Right cardiac atrium (tissue), 5 donors: ENCODE results near the gene CPB2. TPM values are rescaled to one million over a fixed set of nuclear protein-coding genes. Genes with fewer than 3 reads are reported as not detected.

ENCODE experiments used
- ATAC-seq, 2 donors: fragments of 200-7000 bp; cut with Tn5 transposase; one replicate each; pipeline versions ENCODE4 v1.8.0 to v1.9.1; 2020; ENCODE audit warnings: moderate library complexity in 2 of 2, mild to moderate bottlenecking in 1 of 2
- DNase-seq, 3 donors: peaks; one replicate each; pipeline ENCODE4 v3.0.0-alpha.2; 2020
- H3K27ac ChIP-seq: one replicate; pipeline ENCODE4 v1.5.1; 2013; ENCODE audit warnings: mild to moderate bottlenecking, low read length, control low read depth, moderate library complexity
- H3K27me3 ChIP-seq: one replicate; pipeline ENCODE4 v1.6.1; 2013; ENCODE audit not compliant: control insufficient read depth, insufficient read depth
- H3K4me1 ChIP-seq: one replicate; pipeline ENCODE4 v1.6.1; 2013; ENCODE audit warnings: low read length; ENCODE audit not compliant: control insufficient read depth, insufficient read depth
- H3K4me3 ChIP-seq: one replicate; pipeline ENCODE4 v1.5.1; 2013; ENCODE audit warnings: low read length, control low read depth
- H3K9me3 ChIP-seq: one replicate; pipeline ENCODE4 v1.6.1; 2013; ENCODE audit warnings: low read length; ENCODE audit not compliant: control insufficient read depth
- WGBS: extraction: QIAGEN DNeasy Blood & Tissue Kit; methylation state at CpG from one replicate; pipeline ENCODE4 v1.1.7; 2013; 5-methylcytosine and 5-hydroxymethylcytosine counted together
- intact Hi-C, 4 donors: fragments of 100-400 bp; cut with DNase I; formaldehyde crosslinking; loops; one replicate each; pipeline versions ENCODE4 v1.11.0 to v1.14.0; 2022 to 2023
- polyA plus RNA-seq: library from polyadenylated mRNA; stranded (reverse); fragments of 200-250 nt; gene quantifications from one replicate; pipeline ENCODE4 v1.2.3, GENCODE V29; 2013
- total RNA-seq, 4 donors: library from RNA; stranded (reverse); fragmentation: NEBNext Ultra II Directional; extraction: Animal tissue kit (Norgen Biotek cat#: 25700); gene quantifications; one replicate each; pipeline ENCODE4 v1.2.1, GENCODE V29; 2021
- donor health status: healthy with polysubstance abuse.
- donor health status: DM: no; HTN: yes; CAD: no.
- donor health status: DM: no; HTN: no; CAD: no.
- donor health status: DM: no; HTN: yes; CAD: no; lungs with severe emphysema.
- donor health status: DM: yes; HTN: yes; CAD: no.

Gene CPB2
- total and polyA plus RNA-seq, 5 donors: not detected

DNA sequence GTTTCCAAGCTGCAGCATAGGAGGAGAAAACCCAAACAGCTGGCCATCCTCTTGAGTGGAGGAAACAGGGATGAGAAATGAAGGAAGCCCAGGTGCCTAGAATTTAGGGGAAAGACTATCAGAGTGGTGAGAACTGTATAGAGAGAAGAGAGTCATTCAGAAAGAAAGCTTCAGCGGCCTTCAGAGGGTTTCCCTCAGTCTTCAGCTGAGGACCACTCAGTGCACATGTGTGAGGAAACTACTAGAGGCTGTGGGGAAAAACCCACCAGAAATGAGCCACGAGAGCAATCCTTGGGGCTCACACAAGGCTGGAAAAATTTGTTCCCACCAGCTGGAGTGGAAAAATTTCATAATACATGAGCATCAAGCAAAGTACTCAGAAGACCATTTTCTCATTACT is 35.2 kb upstream of the CPB2 start:
- ATAC-seq (no peak), DNase-seq (no peak)
- 75% methylated on average over 2 of the region's 2 CpGs for WGBS
- Histone ChIP-seq H3K9me3 (no peaks in the 10 kb centered on the region), H3K4me1 (no peaks in the 10 kb centered on the region), H3K27me3 (no peaks in the 10 kb centered on the region), H3K4me3 (no peak overlapping the region), H3K27ac (no peak overlapping the region)
- intact Hi-C loops: no loop called here

DNA sequence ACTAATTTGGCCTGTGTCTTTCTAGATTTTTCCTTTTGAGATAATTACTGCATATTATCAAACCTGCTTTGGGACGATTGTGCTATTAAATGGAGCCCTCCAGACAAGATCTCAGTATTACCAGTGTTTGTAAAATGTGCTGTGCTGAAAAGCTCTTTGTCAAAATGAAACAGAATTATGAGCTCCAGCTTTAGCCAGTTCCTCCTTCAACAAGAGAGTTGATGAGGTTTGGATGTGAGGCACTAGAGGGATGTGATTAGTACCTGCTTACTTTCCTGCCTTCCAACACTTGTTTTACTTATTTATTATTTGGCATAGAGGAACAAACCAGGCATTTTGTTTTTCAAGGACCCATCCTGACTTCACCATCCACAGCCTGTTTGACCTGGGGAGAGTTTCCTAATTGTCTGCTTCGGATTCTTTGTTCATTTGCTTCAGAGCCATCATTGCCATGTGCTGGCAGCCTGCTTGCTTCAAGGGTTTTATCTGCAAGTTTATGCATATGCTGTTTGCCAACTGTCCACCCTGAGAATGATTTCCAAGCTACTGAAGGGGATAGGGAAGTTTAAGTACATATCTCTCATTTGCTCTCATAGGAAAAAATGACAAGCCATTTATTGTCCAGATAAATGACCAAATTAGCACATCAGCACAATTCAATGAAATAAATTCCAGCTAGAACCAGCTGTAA is 32.9 kb upstream of the CPB2 start:
- H3K9me3 ChIP-seq: no peaks in the 10 kb centered on the region
- no peak for ATAC-seq
- no peaks in the 10 kb centered on the region for H3K27me3 ChIP-seq
- DNase-seq: no peak
- WGBS: 50% methylated on average over 2 of the region's 2 CpGs
- intact Hi-C loops: no loop called here
- no peaks in the 10 kb centered on the region for H3K4me1 ChIP-seq
- H3K4me3 ChIP-seq: no peak overlapping the region
- H3K27ac ChIP-seq: no peak overlapping the region

DNA sequence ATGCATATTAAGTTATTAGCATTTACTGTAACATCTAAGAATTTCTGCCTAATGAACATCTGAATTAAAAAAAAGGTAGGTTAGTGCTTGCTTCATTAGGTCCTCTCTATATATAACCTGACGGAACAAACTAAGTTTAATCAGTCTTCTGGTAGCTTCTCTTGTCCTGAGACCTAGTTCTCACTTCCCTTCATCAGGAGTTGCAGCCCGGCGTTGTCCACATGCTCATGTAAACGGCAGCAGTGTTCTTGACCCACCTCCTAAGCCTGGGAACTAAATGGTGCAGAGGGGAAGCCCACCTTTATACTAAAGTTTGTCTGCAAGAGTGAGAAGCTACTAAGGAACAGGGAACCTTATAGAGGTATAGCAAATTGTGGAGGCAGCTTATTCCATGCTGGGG is 31.9 kb upstream of the CPB2 start:
- Histone ChIP-seq H3K4me1 (no peaks in the 10 kb centered on the region), H3K27ac (no peak overlapping the region), H3K27me3 (no peaks in the 10 kb centered on the region), H3K9me3 (no peaks in the 10 kb centered on the region), H3K4me3 (no peak overlapping the region)
- 76% methylated on average over 4 of the region's 4 CpGs for WGBS
- intact Hi-C loops: no loop called here
- ATAC-seq: no peak
- DNase-seq: no peak

DNA sequence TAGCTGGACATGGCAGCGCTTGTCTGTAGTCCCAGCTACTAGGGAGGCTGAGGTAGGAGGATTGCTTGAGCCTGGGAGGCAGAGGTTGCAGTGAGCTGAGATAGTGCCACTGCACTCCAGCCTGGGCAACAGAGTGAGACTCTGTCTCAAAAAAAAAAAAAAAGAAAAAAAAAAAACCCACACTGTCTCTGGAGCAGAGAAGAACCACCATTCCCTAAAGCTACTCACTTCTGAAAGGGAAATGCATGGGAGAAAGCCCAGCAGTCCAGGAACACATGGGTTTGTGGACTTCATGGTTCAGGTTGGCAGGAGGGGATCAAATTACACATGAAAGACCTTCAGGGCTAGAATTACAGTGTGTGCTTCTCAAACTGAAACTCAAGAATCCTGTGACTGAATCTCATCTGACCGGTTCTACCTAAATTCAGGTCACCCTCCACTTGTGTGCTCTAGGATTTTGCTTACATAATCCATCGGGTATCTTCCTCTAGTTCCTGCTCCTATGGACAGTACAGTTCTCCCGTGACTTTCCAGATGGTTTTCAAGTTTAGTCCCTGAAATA is 30.2 kb upstream of the CPB2 start:
- 61% methylated on average over 4 of the region's 4 CpGs for WGBS
- DNase-seq (no peak), ATAC-seq (no peak)
- no peak overlapping the region for H3K4me3 ChIP-seq
- H3K27me3 ChIP-seq: no peaks in the 10 kb centered on the region
- intact Hi-C loops: no loop called here
- no peaks in the 10 kb centered on the region for H3K4me1 ChIP-seq
- no peaks in the 10 kb centered on the region for H3K9me3 ChIP-seq
- H3K27ac ChIP-seq: no peak overlapping the region

DNA sequence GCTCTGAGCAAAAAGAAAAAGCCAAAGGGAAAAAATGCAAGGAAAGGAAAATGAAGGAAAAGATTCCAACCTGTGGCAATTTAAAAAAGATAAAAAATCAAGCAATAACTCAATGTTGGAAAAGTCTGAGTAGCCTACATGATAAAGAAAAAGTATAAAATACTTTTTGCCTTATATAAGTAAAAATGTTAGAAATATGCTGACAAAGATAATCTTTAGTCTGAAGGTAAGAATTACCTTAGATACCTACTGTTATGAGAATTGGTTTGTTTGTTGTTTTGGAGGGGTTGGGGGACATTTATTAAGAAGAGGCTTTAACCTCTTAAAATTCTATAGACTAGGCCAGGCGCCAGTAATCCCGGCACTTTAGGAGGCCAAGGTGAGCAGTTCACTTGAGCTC is 29.7 kb upstream of the CPB2 start:
- H3K4me1 ChIP-seq: no peaks in the 10 kb centered on the region
- intact Hi-C loops: no loop called here
- H3K4me3 ChIP-seq: no peak overlapping the region
- no peak overlapping the region for H3K27ac ChIP-seq
- H3K27me3 ChIP-seq: no peaks in the 10 kb centered on the region
- ATAC-seq (no peak), DNase-seq (no peak)
- no peaks in the 10 kb centered on the region for H3K9me3 ChIP-seq
- 93% methylated on average over 2 of the region's 2 CpGs for WGBS

DNA sequence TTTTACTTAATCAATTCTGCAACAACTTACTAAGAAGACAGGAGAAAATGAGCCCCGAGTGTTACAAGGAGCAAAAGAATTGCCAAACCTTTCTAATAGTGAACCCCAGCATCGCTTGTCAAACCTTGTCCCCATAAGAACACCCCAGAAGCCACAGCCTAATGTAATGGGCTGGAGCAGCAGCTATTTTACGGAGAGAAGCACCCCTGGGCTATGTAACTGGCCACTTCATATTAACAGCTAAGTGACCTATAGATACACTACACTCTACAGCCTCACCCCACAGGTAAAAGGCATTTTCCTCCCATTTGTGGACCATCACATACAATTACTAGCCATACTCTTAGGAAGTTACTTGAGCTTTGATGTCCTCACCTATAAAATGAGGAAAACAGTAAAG is 27.3 kb upstream of the CPB2 start:
- H3K4me3 ChIP-seq: no peak overlapping the region
- intact Hi-C loops: no loop called here
- no peak overlapping the region for H3K27ac ChIP-seq
- no peaks in the 10 kb centered on the region for H3K9me3 ChIP-seq
- ATAC-seq (no peak), DNase-seq (no peak)
- no peaks in the 10 kb centered on the region for H3K27me3 ChIP-seq
- no peaks in the 10 kb centered on the region for H3K4me1 ChIP-seq
- WGBS: 86% methylated on average over 3 of the region's 3 CpGs

DNA sequence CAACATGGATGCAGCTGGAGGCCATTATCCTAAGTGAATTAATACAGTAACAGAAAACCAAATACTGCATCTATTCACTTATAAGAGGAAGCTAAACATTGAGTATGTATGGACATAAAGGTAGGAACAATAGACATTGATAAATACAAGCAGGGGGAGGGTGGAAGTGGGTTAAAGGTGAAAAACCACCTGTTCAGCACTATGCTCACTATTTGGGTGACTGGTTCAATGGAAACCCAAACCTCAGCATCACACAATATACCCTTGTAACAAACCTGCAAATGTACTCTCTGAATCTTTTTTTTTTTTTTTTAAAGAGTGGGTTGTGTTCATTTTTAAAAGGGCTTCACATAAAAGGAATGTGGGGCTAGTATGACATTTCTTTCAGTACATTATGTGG is 26.9 kb upstream of the CPB2 start:
- Histone ChIP-seq H3K9me3 (no peaks in the 10 kb centered on the region), H3K27me3 (no peaks in the 10 kb centered on the region), H3K27ac (no peak overlapping the region), H3K4me3 (no peak overlapping the region), H3K4me1 (no peaks in the 10 kb centered on the region)
- ATAC-seq (no peak), DNase-seq (no peak)
- intact Hi-C loops: no loop called here

DNA sequence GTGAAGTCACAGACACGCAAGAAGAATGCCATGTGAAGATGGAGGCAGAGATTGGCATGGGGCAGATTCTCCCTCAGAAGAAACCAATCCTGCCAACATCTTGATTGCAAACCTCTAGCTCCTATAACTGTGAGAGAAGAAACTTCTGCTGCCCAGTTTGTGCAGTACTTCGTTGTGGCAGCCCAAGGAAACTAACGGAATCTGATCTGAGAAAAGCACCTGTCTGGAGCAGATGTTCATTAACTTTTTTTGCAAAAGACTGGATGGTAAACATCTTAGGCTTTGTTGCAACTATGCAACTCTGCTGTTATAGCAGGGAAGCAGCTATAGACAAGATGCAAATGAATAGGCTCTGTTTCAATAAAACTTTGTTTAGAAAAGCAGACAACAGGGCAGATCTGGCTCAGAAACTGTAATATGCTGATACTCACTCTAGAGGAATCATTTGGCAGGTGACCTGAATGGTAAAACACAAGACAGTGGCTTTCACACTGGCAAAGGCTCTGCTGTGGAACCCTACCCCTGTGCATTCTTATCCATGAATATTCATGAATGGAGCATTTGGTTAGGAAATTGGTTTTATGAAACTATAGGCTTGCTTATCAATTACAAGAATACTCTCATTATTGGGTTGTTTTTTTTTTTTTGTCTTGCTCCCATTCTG is 25.3 kb upstream of the CPB2 start:
- no peaks in the 10 kb centered on the region for H3K4me1 ChIP-seq
- 79% methylated on average over 3 of the region's 3 CpGs for WGBS
- intact Hi-C loops: loop anchor here in 1 of 4 donors (10.0 kb wide), 1 partner anchor 325 kb away; no protein-coding TSS in a partner anchor
- no peak overlapping the region for H3K27ac ChIP-seq
- DNase-seq (no peak), ATAC-seq (no peak)
- H3K9me3 ChIP-seq: no peaks in the 10 kb centered on the region
- H3K27me3 ChIP-seq: no peaks in the 10 kb centered on the region
- H3K4me3 ChIP-seq: no peak overlapping the region

DNA sequence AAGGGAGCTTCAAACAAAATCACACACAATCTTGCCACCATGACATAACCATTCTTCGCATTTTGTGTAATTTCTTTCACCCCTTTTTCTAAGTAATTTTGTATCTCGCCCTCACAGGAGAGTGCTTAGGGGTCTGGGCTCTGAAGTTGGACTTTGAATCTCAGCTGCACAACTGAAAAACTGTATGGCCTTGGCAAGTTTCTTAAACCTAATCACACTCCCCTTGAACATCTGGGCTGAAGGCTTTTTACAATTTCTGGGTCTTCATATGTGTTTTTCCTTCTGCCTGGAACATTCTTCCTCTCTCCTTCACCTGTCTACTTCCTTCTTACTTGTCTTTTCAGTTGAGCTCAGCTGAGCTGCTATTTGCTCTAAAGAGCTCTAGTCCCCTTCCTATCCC is 24.3 kb upstream of the CPB2 start:
- Histone ChIP-seq H3K27ac (no peak overlapping the region), H3K9me3 (no peaks in the 10 kb centered on the region), H3K4me3 (no peak overlapping the region), H3K4me1 (no peaks in the 10 kb centered on the region), H3K27me3 (no peaks in the 10 kb centered on the region)
- WGBS: 85% methylated on average over 2 of the region's 2 CpGs
- no peak for DNase-seq
- no peak for ATAC-seq
- intact Hi-C loops: loop anchor here in 1 of 4 donors (10.0 kb wide), 1 partner anchor 324 kb away; no protein-coding TSS in a partner anchor

DNA sequence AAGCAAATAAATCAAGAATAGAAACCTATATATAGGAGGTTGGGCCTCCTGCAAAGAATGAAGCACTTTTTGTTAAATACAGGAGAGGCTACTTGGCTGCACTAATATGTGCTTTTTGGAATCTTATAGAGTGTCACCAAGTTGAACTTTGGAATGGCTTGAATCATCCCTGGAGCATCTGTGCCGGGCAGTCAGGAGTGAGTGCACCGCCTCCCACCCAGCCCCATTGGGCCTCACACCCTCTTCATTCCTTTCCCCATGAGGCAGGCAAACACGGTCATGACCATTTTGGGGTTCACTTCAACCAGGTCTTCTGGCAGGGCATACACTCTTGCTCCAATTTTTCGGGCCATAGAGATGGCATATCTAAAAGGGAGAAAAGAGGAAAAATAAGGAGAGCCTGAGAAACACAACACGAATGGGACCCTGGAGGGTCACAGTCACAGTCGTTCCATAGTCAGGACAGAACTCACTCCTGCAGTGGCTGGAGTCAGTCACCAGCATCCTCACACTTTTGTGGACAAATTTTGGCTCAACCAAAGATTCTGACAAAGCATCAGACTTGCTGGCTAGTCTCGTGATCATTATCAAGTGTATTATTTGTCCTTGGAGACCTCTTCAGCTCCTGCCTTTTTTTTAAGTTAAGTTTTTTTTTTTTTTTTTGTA is 22.7 kb upstream of the CPB2 start:
- Histone ChIP-seq H3K4me3 (no peak overlapping the region), H3K9me3 (no peaks in the 10 kb centered on the region), H3K4me1 (no peaks in the 10 kb centered on the region), H3K27ac (no peak overlapping the region), H3K27me3 (no peaks in the 10 kb centered on the region)
- 77% methylated on average over 7 of the region's 7 CpGs for WGBS
- intact Hi-C loops: loop anchor here in 1 of 4 donors (10.0 kb wide), 1 partner anchor 323 kb away; no protein-coding TSS in a partner anchor
- DNase-seq (no peak), ATAC-seq (no peak)
